ENCODE results near the gene AVPI1.
A peak's percentile ranks its signal among the peaks of the same experiment; 100 is the strongest.

Gene AVPI1, protein sequence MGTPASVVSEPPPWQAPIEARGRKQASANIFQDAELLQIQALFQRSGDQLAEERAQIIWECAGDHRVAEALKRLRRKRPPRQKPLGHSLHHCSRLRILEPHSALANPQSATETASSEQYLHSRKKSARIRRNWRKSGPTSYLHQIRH

DNA sequence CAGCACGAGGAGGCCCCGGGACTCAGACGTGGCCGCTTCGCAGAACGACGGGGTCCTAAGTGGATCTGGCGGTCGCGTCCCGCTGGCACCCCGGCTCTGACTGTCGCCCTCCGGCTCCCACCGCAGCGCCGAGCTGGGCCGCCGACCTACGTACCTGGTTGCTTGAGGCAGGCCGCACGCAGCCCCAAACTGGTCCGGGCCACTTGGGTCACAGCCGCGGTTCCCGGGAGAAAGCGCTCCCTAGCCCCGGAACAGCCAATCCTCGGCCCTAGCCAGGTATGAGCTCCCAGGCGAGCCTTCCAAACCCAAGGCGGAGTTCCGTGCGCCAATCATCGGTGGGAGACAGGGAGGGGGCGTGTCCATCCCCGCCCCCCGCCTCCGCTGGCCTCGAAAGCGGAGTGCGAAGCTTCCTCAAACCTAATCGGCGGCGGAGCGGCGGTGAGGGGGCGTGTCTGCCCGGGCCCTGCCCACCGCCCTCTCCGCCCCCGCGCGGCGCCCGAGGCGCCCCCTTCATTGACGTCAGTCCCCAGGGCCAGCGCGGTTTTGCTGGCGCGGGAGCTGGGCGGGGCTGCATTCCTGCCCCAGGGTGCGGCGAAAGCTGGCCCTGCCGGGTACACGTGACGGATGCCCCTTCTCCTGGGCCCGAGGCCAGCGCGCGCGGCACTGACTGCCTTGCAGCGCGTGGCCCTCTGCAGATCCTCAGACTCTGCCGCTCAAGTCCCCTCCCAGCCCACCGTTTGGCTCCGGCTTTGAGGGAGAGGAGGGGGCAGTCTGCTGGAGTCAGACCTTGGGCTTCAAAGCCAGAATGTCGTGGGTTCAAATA lies at the start of gene AVPI1:
Gene AVPI1, minus strand, starts transcription at position 280 of the 823 bp plus-strand sequence. CDS start 7,336 bp downstream, outside the sequence.
- Histone ChIP-seq H3K27me3 (ENCODE audit: insufficient read depth, low read length) (no peaks in the 10 kb centered on the region), H3K4me1 (ENCODE audit: insufficient read depth, low read length) (peaks cover 11% of the 10 kb centered on the region), H3K4me3 (ENCODE audit: low read length) (peak within 1 kb of the TSS; percentile 54), H3K36me3 (ENCODE audit: insufficient read depth, low read length) (no peaks in the 10 kb centered on the region), H3K9me3 (ENCODE audit: low read length) (no peaks in the 10 kb centered on the region), H2AFZ (ENCODE audit: low read depth, low read length) (peak within 1 kb of the TSS; percentile 76)

DNA sequence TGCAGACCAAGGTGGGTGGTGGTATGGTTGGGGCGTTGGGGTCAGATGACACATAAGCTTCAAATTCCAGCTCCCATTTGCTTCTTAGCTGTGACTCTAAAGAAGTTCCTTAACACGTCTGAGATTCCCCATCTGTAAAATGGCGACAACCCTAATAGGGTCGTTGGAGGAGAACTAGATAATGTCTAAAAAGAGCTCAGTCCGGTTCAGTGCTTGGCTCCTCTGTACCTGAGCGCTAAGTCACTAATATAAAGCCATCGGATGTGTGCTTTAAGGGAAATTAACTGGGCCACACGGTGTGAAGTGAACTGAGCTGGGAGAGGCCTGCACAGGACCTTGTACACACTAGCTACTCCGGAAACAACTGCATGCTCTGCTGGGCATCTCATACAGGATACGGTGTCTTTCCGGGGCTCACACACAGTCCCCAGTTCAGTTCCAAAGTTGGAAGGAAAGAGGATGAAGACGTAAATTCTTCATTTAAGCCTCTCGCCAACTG lies 49.4 kb upstream of the AVPI1 start:
- Histone ChIP-seq H3K36me3 (ENCODE audit: insufficient read depth, low read length) (peaks cover 18% of the 10 kb centered on the region), H3K4me1 (ENCODE audit: insufficient read depth, low read length) (peaks cover 12% of the 10 kb centered on the region), H3K9me3 (ENCODE audit: low read length) (no peaks in the 10 kb centered on the region), H3K4me3 (ENCODE audit: low read length) (no peak overlapping the region), H3K27me3 (ENCODE audit: insufficient read depth, low read length) (no peaks in the 10 kb centered on the region), H2AFZ (ENCODE audit: low read depth, low read length) (peak overlapping the region; percentile 36)

DNA sequence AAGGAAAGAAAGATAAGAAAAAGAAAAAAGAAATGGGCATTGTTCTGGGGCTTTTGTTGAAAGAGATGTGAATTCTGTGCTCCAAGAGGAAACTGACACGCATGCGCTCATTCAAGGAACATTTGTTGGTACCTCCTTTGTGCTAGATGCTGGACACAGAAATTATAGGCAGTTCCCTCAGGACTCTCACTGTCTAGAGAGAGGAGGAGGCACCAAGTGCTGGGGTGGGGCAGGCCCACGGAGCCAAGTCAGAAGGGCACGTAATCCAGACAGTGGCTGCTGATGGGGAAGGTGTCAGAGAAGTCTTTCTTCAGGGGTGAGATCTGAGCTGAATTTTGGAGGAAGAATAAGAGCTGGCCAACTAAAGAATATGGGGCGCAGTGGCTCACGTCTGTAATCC lies 47.0 kb upstream of the AVPI1 start:
- no peaks in the 10 kb centered on the region for H3K9me3 ChIP-seq (ENCODE audit: low read length)
- peaks cover 12% of the 10 kb centered on the region for H3K4me1 ChIP-seq (ENCODE audit: insufficient read depth, low read length)
- H3K4me3 ChIP-seq (ENCODE audit: low read length): no peak overlapping the region
- no peak overlapping the region for H2AFZ ChIP-seq (ENCODE audit: low read depth, low read length)
- no peaks in the 10 kb centered on the region for H3K27me3 ChIP-seq (ENCODE audit: insufficient read depth, low read length)
- peaks cover 5% of the 10 kb centered on the region for H3K36me3 ChIP-seq (ENCODE audit: insufficient read depth, low read length)

DNA sequence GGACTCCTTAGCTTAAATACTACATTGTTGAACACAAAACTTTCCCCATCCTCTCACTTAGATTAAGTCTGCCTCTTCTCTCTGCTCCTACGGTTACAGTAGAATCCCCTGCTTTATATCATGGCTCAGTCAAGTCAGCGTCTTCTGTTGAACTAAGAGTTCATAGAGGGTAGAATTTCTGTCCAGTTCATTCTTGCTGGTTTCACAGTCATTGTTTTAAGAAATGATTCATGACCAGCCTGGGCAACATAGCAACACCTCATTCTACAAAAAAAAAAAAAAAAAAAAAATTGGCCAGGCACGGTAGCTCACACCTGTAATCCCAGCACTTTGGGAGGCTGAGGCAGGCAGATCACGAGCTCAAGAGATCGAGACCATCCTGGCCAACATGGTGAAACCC lies 46.2 kb upstream of the AVPI1 start:
- no peak overlapping the region for H3K4me3 ChIP-seq (ENCODE audit: low read length)
- no peaks in the 10 kb centered on the region for H3K36me3 ChIP-seq (ENCODE audit: insufficient read depth, low read length)
- H3K9me3 ChIP-seq (ENCODE audit: low read length): no peaks in the 10 kb centered on the region
- H2AFZ ChIP-seq (ENCODE audit: low read depth, low read length): no peak overlapping the region
- peaks cover 7% of the 10 kb centered on the region for H3K4me1 ChIP-seq (ENCODE audit: insufficient read depth, low read length)
- no peaks in the 10 kb centered on the region for H3K27me3 ChIP-seq (ENCODE audit: insufficient read depth, low read length)

DNA sequence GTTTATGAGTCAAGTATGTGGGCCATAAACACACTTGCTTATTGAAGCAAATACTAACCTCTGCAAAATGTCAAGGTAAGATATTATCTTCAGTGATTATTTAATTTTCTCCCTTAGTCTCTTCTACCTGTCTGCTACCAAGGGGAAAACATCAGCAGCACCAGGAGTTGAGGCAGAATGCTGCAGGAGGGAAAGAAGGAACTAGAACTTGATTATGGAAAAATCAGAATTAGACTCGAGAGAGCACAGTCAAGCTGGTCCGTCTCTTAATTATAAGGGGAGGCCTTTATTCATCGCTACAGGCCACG lies 45.0 kb upstream of the AVPI1 start:
- Histone ChIP-seq H3K4me3 (ENCODE audit: low read length) (no peak overlapping the region), H3K9me3 (ENCODE audit: low read length) (no peaks in the 10 kb centered on the region), H3K4me1 (ENCODE audit: insufficient read depth, low read length) (no peaks in the 10 kb centered on the region), H3K36me3 (ENCODE audit: insufficient read depth, low read length) (no peaks in the 10 kb centered on the region), H2AFZ (ENCODE audit: low read depth, low read length) (no peak overlapping the region), H3K27me3 (ENCODE audit: insufficient read depth, low read length) (no peaks in the 10 kb centered on the region)

DNA sequence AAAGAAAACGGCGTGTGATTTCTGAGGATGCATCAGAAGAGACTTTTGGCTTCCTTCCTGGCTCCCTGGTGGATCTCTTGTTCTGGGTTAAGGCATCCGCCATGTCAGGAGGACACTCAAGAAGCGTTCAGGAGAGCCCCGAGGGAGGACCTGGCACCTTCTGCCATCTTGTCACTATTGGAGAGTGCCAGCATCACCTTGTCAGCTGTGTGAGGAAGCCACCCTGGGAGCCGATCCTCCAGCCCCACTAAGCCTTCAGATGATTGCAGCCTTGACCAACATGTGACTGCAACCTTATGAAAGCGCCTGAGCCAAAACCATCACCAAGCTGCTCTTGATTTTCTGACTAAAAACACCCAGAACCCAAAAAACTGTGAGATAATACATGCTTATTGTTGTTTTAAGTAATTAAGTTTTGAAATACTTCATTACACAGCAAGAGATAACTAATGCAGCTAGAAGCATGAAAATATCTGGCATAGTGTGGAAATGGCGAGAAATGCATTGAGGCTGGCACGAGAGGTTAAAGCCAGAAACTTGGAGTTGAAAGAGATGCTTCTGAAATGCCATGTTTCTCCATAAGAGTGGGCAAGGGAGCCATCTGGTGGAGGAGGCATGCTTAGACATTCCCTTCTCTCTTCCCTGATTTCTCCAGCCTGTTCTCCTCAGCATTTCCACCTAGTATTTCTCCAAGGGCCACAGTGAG lies 44.5 kb upstream of the AVPI1 start:
- Histone ChIP-seq H3K9me3 (ENCODE audit: low read length) (no peaks in the 10 kb centered on the region), H3K36me3 (ENCODE audit: insufficient read depth, low read length) (no peaks in the 10 kb centered on the region), H3K4me1 (ENCODE audit: insufficient read depth, low read length) (no peaks in the 10 kb centered on the region), H3K27me3 (ENCODE audit: insufficient read depth, low read length) (no peaks in the 10 kb centered on the region), H2AFZ (ENCODE audit: low read depth, low read length) (no peak overlapping the region), H3K4me3 (ENCODE audit: low read length) (no peak overlapping the region)

DNA sequence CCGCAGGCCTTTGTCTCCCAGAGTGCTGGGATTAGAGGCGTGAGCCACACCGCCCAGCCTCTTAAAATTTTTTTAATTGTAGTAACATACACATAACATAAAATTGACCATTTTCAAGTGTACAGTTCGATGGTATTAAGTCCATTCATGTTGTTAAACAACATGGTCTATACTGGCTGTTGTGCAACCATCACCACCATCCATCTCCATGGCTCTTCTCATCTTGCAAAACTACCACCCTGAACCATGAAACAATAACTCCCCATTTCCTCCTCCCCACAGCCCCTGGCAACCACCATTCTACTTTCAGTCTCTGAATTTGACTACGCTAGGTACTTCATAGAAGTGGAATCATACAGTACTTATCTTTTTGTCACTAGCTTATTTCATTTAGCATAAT lies 42.0 kb upstream of the AVPI1 start:
- no peak overlapping the region for H2AFZ ChIP-seq (ENCODE audit: low read depth, low read length)
- no peak overlapping the region for H3K4me3 ChIP-seq (ENCODE audit: low read length)

DNA sequence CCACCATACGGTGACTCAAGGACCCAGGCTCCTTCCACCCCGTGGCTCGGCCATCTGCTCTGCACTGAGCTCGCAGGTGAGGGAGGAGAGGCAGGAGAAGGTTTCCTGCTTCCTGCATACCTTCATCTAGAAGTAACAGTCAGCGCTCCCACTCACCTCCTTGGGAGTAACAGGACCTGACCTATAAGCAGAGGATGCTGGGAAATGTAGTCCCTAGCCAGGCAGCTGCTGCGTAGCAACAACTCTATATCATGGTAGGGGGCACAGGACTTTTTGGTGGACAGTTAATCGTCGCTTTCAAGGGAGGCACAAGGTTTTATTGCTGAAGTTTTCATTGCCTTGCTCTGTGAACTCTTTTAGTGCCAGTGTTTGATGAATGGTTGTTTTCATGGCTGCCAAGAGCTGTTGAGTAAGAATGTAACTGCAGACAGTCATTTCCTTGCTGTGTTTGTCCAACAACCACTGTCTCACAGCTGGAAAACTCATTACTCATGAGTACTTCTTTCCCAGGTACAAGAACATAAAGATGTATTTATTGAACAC lies 39.7 kb upstream of the AVPI1 start:
- H3K4me3 ChIP-seq (ENCODE audit: low read length): no peak overlapping the region
- H3K4me1 ChIP-seq (ENCODE audit: insufficient read depth, low read length): no peaks in the 10 kb centered on the region
- no peak overlapping the region for H2AFZ ChIP-seq (ENCODE audit: low read depth, low read length)
- no peaks in the 10 kb centered on the region for H3K36me3 ChIP-seq (ENCODE audit: insufficient read depth, low read length)
- no peaks in the 10 kb centered on the region for H3K9me3 ChIP-seq (ENCODE audit: low read length)
- no peaks in the 10 kb centered on the region for H3K27me3 ChIP-seq (ENCODE audit: insufficient read depth, low read length)

More for the DNA sequence above, 42.0 kb upstream of the AVPI1 start:
- Histone ChIP-seq H3K9me3 (ENCODE audit: low read length) (no peaks in the 10 kb centered on the region), H3K27me3 (ENCODE audit: insufficient read depth, low read length) (no peaks in the 10 kb centered on the region), H3K36me3 (ENCODE audit: insufficient read depth, low read length) (no peaks in the 10 kb centered on the region), H3K4me1 (ENCODE audit: insufficient read depth, low read length) (no peaks in the 10 kb centered on the region)

DNA sequence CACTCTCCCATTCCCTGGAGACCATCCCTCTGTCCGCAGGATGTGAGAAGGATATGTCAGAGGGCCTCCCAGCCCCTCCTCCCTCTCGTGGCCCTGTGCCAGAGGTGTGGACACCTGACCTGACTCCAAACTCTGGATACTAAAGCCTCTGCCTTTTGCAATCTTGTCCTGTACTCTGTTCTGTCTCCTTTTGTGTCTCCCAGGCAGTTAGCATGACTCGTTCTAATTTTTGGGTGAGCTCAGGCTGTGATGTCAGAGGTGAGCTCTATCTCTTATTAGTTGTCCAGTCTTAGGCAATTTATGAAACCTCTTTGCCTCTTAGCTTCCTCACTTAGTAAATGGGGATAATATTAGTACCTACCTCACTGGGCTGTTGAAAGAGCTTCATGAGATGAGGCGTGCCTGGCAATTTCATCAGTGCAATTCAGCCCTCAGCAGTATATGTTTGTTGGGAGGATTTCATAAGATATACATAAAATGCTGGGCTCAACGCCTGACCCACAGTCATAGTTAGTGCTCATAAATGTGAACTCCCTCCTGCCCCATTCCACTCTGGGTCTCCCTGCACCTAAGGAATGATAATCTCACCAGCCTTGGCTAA lies 37.4 kb upstream of the AVPI1 start:
- Histone ChIP-seq H3K4me3 (ENCODE audit: low read length) (no peak overlapping the region), H2AFZ (ENCODE audit: low read depth, low read length) (no peak overlapping the region), H3K4me1 (ENCODE audit: insufficient read depth, low read length) (peaks cover 2% of the 10 kb centered on the region), H3K27me3 (ENCODE audit: insufficient read depth, low read length) (no peaks in the 10 kb centered on the region), H3K9me3 (ENCODE audit: low read length) (no peaks in the 10 kb centered on the region), H3K36me3 (ENCODE audit: insufficient read depth, low read length) (no peaks in the 10 kb centered on the region)

DNA sequence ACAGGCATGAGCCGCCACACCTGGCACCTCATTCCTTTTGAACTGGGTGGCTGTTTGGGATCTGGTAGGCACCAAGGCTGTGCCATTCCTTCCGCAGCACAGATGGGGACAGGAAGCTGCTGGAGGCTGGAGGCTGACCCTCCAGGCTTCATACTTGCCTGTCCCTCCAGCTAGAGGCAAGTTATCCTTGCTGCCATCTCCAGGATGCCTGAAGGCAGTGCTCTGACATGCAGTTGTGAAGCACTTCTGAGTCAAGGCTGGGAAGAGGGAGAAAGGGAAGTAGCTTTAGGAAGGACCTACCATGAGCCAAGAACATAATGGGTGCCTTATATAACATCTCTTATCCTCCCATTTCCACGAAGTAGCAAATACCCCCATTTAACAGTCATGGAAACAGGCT lies 36.0 kb upstream of the AVPI1 start:
- H3K4me1 ChIP-seq (ENCODE audit: insufficient read depth, low read length): peaks cover 11% of the 10 kb centered on the region
- H3K9me3 ChIP-seq (ENCODE audit: low read length): no peaks in the 10 kb centered on the region
- no peak overlapping the region for H3K4me3 ChIP-seq (ENCODE audit: low read length)
- no peaks in the 10 kb centered on the region for H3K27me3 ChIP-seq (ENCODE audit: insufficient read depth, low read length)
- H2AFZ ChIP-seq (ENCODE audit: low read depth, low read length): no peak overlapping the region
- no peaks in the 10 kb centered on the region for H3K36me3 ChIP-seq (ENCODE audit: insufficient read depth, low read length)

DNA sequence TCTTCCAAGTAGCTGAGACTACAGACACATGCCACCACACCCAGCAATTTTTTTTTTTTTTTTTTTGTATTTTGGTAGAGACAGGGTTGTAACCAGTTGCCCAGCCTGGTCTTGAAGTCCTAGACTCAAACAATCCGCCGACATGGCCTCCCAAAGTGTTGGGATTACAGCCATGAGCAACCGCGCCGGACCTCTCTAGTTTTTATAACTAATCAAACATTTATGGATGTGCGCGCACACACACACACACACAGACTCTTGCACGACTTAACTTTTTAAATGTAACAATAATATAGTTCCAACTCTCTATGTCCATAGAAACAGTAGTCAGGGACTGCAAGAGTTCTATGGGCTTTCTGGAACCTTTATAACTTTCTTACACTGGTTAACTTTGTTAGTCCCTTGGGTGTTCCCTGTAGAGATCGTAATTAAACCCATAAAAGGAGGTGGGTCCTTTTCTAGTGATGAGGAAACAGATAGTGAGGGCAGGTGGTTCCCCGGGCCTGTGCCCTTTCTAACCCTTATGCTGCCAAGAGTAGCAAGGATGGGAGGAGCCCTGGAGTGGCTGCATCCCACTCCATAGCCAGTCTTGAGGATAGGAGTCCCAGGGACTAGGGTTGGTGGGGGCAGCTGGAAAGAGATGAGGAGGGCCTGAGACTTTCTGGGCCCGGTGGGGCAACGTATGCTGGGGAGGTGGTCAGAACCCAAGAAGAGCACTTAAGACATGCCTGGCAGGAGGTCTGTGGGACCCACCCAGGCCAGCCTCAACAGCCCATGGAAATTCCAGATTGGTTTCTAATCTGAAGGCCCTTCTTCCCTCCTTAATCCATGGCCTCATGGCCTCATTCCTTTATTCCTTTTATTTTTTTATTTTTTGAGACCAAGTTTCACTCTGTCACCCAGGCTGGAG lies 35.1 kb upstream of the AVPI1 start:
- no peak overlapping the region for H3K4me3 ChIP-seq (ENCODE audit: low read length)

DNA sequence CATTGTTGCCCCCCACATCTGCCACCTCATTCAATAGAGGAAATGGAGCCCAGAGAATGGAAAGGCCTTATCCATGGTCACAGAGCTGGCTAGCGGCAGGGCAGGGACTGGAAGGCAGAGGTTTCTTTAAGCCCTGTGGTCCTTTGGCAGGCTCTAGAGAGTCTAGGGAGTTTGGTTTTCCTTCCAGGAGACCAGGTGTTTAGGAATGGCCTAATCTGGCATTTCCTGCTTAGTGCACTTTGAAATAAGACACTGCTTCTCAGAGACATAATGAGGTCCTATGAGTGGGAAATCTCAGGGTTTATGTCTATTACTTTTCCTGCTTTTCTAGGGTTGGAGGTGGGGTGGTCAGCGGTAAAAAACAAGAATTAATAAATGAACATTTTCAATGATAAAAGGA lies 32.6 kb upstream of the AVPI1 start:
- Histone ChIP-seq H2AFZ (ENCODE audit: low read depth, low read length) (no peak overlapping the region), H3K27me3 (ENCODE audit: insufficient read depth, low read length) (no peaks in the 10 kb centered on the region), H3K9me3 (ENCODE audit: low read length) (no peaks in the 10 kb centered on the region), H3K36me3 (ENCODE audit: insufficient read depth, low read length) (no peaks in the 10 kb centered on the region), H3K4me1 (ENCODE audit: insufficient read depth, low read length) (peaks cover 11% of the 10 kb centered on the region), H3K4me3 (ENCODE audit: low read length) (no peak overlapping the region)

More for the DNA sequence above, 35.1 kb upstream of the AVPI1 start:
- peaks cover 11% of the 10 kb centered on the region for H3K4me1 ChIP-seq (ENCODE audit: insufficient read depth, low read length)
- H3K27me3 ChIP-seq (ENCODE audit: insufficient read depth, low read length): no peaks in the 10 kb centered on the region
- H2AFZ ChIP-seq (ENCODE audit: low read depth, low read length): no peak overlapping the region
- H3K9me3 ChIP-seq (ENCODE audit: low read length): no peaks in the 10 kb centered on the region
- H3K36me3 ChIP-seq (ENCODE audit: insufficient read depth, low read length): no peaks in the 10 kb centered on the region

Data from neuron (in vitro differentiated cells).